GM19324 (cell line): Measurements from ENCODE around the gene MAP4K5.
A peak's percentile ranks its signal among the peaks of the same experiment; 100 is the strongest.
"Not testable (repeated sequence)": the region's sequence is repeated elsewhere in the genome, so short reads cannot be mapped to it uniquely, and the experiment has no call there.

Source experiments
- ATAC-seq: cut with Tn5 transposase; IDR thresholded peaks from one replicate; pipeline ENCODE4 v1.9.1; 2021; ENCODE audit warnings: mild to moderate bottlenecking, moderate library complexity; ENCODE audit not compliant: unreplicated experiment, low FRiP score

MAP4K5 gene

DNA sequence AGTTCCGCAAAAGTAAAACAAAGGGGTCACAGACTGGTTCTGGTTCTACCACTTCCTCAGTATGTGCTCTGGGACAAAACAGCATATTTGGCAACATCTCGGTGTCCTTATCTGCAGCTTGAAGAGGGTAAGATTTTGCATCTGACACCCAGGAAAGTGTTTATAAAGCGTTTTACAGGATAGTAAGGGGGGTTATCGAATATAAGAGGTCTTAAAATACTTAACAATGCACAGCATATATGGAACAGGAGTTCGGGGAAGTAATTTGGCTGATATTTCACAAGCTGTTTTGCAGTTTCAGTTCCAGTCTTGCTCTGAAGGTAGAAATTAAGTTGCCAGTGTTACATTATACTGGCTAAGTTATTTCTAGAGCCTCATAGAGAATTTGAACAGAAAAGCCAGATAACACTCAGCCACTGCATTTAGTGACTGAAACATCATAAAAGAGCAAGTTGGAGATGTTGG lies 904 bp upstream of the MAP4K5 start:
- no peak for ATAC-seq

GRCh38 chr14:50531595-50532501 lies 521 bp downstream of the MAP4K5 start:
- ATAC-seq = peak; percentile 31

DNA sequence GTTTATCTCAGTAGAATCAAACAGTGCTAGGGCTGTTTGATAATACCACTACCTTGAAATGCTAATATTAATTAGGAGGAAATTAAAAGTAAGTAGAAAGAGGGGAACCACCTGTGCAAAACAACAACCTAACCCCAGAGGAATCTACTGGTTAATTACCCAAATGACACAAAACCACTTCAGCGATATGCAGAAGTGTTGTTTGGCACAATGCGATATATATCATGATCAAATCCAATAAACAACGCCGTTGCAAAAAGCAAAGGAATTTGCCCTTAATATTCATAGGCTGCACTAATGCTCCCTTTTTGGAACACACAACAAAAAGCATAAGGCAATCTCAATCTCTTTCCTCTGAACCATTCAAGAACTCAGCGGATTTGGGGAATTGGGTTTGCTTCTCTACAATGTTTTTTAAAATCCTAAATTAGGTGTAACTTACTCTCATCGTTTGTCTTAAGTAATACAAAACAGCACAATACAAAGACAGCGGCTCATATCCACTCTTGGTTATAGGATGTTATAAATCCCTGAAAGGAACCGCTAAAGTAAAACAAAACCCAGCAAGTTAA lies 1.5 kb downstream of the MAP4K5 start:
- ATAC-seq = no peak

DNA sequence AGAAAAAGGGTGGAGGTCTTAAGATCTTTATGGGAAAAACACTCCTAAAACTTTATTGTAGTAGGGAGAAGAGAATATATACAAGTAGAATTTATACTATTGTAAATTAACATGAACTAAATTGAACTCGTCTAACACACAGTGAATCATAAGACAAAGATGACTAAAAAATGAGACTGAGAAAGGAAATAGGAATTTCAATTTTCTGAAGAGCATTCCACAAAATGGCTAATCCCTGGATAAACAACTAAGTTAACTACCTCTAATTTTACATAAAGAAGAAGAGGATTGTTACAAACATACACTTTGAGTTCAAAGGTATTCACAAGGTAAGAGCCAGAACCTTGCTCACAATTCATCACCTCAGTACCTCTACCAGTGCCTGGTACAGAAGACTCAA lies 2.0 kb downstream of the MAP4K5 start:
- ATAC-seq = no peak

DNA sequence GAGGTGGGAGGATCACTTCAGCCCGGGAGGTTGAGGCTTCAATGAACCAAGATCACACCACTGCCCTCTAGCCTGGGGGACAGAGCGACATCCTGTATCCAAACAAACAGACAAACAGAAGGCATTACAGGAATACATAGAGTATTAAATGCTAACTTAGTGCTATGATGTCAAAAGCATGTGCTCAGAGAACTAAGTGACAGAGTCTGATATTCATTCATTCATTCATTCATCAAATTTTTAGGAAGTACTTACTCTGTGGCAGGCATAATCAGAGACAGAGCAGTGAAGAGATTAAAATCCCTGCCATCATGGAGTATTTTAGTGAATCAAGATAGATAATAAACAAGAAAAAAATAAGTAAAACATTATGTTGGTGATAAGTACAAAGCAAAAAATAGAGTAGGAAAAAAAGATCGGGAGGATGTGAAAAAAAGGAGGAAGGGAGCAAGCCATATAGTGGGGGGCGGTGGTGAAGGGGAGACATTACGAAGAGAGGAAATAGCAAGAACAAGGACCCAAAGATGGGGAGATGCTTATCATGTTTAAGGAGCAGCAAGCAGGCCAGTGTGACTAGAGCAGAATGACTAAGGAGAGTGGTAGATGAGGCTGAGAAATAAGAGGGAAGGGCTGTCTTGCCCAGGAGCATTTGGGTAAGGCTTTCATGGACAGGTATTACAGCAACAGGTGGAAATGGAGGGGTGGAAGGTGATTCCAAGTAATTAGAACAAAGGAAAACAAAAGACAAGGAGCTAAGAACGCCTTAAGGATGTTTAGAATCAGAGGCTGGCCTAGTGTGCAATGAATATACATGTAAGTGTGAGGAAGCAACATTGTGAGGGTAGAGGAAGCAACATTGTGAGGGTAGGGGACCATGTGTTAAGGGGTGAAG lies 2.8 kb downstream of the MAP4K5 start:
- no peak for ATAC-seq

DNA sequence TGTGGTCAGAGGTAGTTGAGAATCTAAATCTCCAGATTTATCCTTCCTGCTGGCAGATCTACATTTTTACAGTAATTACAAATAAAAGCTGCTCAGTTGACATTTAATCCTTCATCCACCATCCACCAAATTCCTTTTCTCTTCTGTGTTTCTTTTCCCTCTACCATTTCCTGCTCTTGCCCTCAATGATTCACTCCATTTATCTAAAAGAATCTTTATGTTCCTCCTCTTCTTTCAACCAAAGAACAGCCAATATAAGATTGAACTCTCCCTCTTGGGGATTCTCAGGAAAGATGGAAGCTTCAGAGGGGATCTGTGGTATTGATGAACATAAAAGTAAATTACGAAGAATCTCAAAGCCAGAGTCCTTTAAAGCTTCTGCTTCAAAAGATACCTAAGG lies 4.4 kb downstream of the MAP4K5 start:
- ATAC-seq = no peak

GRCh38 chr14:50524731-50525515 lies 7.4 kb downstream of the MAP4K5 start:
- no peak for ATAC-seq

GRCh38 chr14:50524060-50524459 lies 8.3 kb downstream of the MAP4K5 start:
- ATAC-seq = no peak

GRCh38 chr14:50523271-50524041 lies 8.9 kb downstream of the MAP4K5 start:
- ATAC-seq = no peak

GRCh38 chr14:50521912-50522341 lies 10.4 kb downstream of the MAP4K5 start:
- ATAC-seq = peak; percentile 44

- ATAC-seq = peak; percentile 49
Measured at GRCh38 chr14:50520947-50521815, 11.2 kb downstream of the MAP4K5 start.

GRCh38 chr14:50516091-50516490 lies 16.3 kb downstream of the MAP4K5 start:
- ATAC-seq = no peak

DNA sequence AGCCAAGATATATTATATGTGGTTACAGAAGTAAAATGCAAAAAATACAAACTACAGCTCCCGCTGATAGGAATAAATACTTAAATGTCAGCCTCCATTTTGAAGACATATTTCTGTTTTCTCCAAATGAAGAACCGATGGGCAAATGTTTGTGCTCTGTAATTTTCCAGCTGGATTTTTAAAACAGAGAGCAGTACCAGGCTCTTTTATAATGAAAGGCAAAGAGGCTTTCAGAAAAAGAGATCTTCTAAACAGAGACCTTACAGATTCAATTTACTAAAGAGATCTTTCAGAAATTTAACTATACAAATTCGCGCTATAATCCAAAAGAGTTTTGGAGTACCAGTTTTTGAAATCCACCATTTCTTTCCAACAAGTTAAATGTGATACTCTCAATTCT lies 19.9 kb downstream of the MAP4K5 start:
- no peak for ATAC-seq

DNA sequence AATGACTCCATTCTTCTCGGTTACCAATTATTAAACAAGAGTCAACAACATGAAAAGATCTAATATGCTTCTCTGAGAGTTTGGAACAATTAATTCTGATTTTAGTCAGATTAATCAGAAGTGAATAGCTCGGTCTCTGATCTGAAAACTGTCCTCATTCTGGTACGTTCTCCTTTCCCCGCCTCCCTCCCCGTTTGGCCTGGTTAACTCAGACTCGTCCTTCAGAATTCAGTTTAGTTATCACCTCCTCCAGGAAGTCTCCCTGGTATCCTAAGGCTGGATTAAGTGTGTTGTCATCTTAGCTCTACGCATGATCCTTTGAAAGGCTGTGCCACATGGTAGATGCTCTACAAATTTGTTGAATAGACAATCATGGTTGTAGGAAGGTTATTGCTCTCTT lies 22.2 kb downstream of the MAP4K5 start:
- no peak for ATAC-seq

DNA sequence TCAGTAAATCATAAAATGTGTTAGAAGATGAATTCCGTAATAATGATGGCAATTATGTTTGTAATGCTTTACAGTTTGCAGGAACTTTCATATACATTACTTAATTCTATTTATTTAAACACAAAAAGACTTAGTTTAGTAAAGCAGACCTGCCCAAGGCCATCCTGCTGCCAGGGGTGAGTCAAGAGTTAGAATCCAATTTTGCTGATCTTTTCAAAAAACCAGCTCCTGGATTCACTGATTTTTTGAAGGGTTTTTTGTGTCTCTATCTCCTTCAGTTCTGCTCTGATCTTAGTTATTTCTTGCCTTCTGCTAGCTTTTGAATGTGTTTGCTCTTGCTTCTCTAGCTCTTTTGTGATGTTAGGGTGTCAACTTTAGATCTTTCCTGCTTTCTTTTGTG lies 25.3 kb downstream of the MAP4K5 start:
- ATAC-seq = not testable (repeated sequence)

DNA sequence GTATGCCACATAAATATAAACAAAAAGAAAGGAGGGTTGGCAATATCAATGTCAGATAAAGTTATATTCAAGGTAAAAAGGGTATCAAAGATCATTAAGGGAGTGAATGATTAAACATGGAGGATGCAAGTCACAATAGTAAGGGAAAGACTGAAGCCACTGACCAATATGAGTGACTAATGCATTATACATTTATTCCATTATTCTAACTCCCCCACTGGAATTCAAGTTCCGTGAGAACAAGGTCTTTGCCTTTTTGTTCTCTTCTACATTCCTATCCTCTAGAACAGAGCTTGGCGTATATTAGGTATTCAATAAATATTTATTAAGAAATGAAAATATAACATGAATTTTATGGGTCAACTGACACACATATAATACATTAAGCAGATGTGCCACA lies 30.7 kb downstream of the MAP4K5 start:
- no peak for ATAC-seq

- ATAC-seq = no peak
Measured at GRCh38 chr14:50497351-50497750, 35.0 kb downstream of the MAP4K5 start.

GRCh38 chr14:50489851-50490250 lies 42.5 kb downstream of the MAP4K5 start:
- no peak for ATAC-seq
